ENCODE results near the gene KCNK2.

Gene KCNK2

GRCh38 chr1:215082532-215083382, at the start of gene KCNK2:
Gene KCNK2 (plus strand): TSS chr1:215082737. CDS start chr1:215083386, 649 bp downstream.
- peak; percentile 36 for DNase-seq (ENCODE audit: low spot score)

GRCh38 chr1:215032911-215033526, 49.5 kb upstream of the KCNK2 start:
- DNase-seq (ENCODE audit: low spot score): no peak

- no peak for DNase-seq (ENCODE audit: low spot score)
These were observed 42.3 kb upstream of the KCNK2 start for GRCh38 chr1:215040190-215040589.

- no peak for DNase-seq (ENCODE audit: low spot score)
These were observed 39.1 kb upstream of the KCNK2 start for GRCh38 chr1:215043401-215043800.

- no peak for DNase-seq (ENCODE audit: low spot score)
These were observed 38.4 kb upstream of the KCNK2 start for GRCh38 chr1:215044151-215044550.

GRCh38 chr1:215045698-215046308, 36.7 kb upstream of the KCNK2 start:
- no peak for DNase-seq (ENCODE audit: low spot score)

GRCh38 chr1:215052256-215053015, 30.1 kb upstream of the KCNK2 start:
- DNase-seq (ENCODE audit: low spot score): peak; percentile 26

- no peak for DNase-seq (ENCODE audit: low spot score)
These were observed 28.3 kb upstream of the KCNK2 start for GRCh38 chr1:215054266-215054665.

GRCh38 chr1:215055281-215055935, 27.1 kb upstream of the KCNK2 start:
- no peak for DNase-seq (ENCODE audit: low spot score)

GRCh38 chr1:215056584-215056983, 26.0 kb upstream of the KCNK2 start:
- peak; percentile 10 for DNase-seq (ENCODE audit: low spot score)

GRCh38 chr1:215059947-215060346, 22.6 kb upstream of the KCNK2 start:
- no peak for DNase-seq (ENCODE audit: low spot score)

- DNase-seq (ENCODE audit: low spot score): no peak
These were observed 18.2 kb upstream of the KCNK2 start for GRCh38 chr1:215064327-215064726.

- DNase-seq (ENCODE audit: low spot score): no peak
These were observed 11.5 kb upstream of the KCNK2 start for GRCh38 chr1:215071078-215071477.

- no peak for DNase-seq (ENCODE audit: low spot score)
These were observed 6.2 kb upstream of the KCNK2 start for GRCh38 chr1:215076322-215076721.

GRCh38 chr1:215079456-215079855, 3.1 kb upstream of the KCNK2 start:
- no peak for DNase-seq (ENCODE audit: low spot score)

- DNase-seq (ENCODE audit: low spot score): peak; percentile 21
These were observed 641 bp upstream of the KCNK2 start for GRCh38 chr1:215081661-215082531.

- peak; percentile 41 for DNase-seq (ENCODE audit: low spot score)
These were observed 935 bp downstream of the KCNK2 start for GRCh38 chr1:215083383-215083961.

GRCh38 chr1:215084621-215085020, 2.1 kb downstream of the KCNK2 start:
- DNase-seq (ENCODE audit: low spot score): no peak

- no peak for DNase-seq (ENCODE audit: low spot score)
These were observed 5.1 kb downstream of the KCNK2 start for GRCh38 chr1:215087603-215088002.

GRCh38 chr1:215094381-215094780, 11.8 kb downstream of the KCNK2 start:
- DNase-seq (ENCODE audit: low spot score): no peak
